ENCODE results near the gene SNX1. TPM values are rescaled to one million over a fixed set of nuclear protein-coding genes. Genes with fewer than 3 reads are reported as not detected.
A peak's percentile ranks its signal among the peaks of the same experiment; 100 is the strongest.

SNX1 gene
- polyA plus RNA-seq, 3 donors from 2014 or later: 59.4 to 83.6 (median 82.2) TPM

- H3K4me1 Mint-ChIP-seq: peaks cover 23 to 28% of the 10 kb centered on the region in 2 donors
- DNase-seq: no peak
- peak overlapping the region in 1 of 6 donors; percentile 12 for H3K27ac Mint-ChIP-seq
- peak overlapping the region; percentile 4 to 41 (median 29) for H3K4me3 Mint-ChIP-seq
- peaks cover 10 to 13% (median 11%) of the 10 kb centered on the region in 3 donors for H3K27me3 Mint-ChIP-seq (ENCODE audit: low read depth in 3 of 3)
- H3K9me3 Mint-ChIP-seq: no peaks in the 10 kb centered on the region
- peaks cover 0 to 3% (median 3%) of the 10 kb centered on the region in 3 donors for H3K36me3 Mint-ChIP-seq
Observed at GRCh38 chr15:64149893-64150578, 54.3 kb downstream of the SNX1 start.

GRCh38 chr15:64151727-64152506 is 56.1 kb downstream of the SNX1 start, which contains the start of gene SNX22:
TSS of gene SNX22 (plus strand) at chr15:64151731. CDS start at chr15:64151776, 45 bp downstream.
- DNase-seq: no peak
- H3K4me1 Mint-ChIP-seq: peaks cover 23 to 28% of the 10 kb centered on the region in 2 donors
- peaks cover 0 to 11% (median 3%) of the 10 kb centered on the region in 3 donors for H3K36me3 Mint-ChIP-seq
- H3K27me3 Mint-ChIP-seq (ENCODE audit: low read depth in 3 of 3): peaks cover 10 to 13% (median 11%) of the 10 kb centered on the region in 3 donors
- H3K4me3 Mint-ChIP-seq: peak within 1 kb of the TSS; percentile 69 to 78 (median 73)
- no peaks in the 10 kb centered on the region for H3K9me3 Mint-ChIP-seq
- no peak within 1 kb of the TSS for H3K27ac Mint-ChIP-seq

GRCh38 chr15:64152507-64153387 is 57.0 kb downstream of the SNX1 start:
- peaks cover 24 to 32% of the 10 kb centered on the region in 2 donors for H3K4me1 Mint-ChIP-seq
- H3K27me3 Mint-ChIP-seq (ENCODE audit: low read depth in 3 of 3): peaks cover 10 to 14% (median 11%) of the 10 kb centered on the region in 3 donors
- H3K9me3 Mint-ChIP-seq: no peaks in the 10 kb centered on the region
- no peak for DNase-seq
- H3K36me3 Mint-ChIP-seq: peaks cover 0 to 14% (median 3%) of the 10 kb centered on the region in 3 donors
- H3K27ac Mint-ChIP-seq: no peak overlapping the region
- peak overlapping the region; percentile 15 to 64 (median 56) for H3K4me3 Mint-ChIP-seq

- peaks cover 29 to 41% of the 10 kb centered on the region in 2 donors for H3K4me1 Mint-ChIP-seq
Observed at GRCh38 chr15:64153480-64154367, 57.9 kb downstream of the SNX1 start.

GRCh38 chr15:64155802-64156651 is 60.2 kb downstream of the SNX1 start:
- Mint-ChIP-seq H3K36me3 (peaks cover 11 to 36% (median 15%) of the 10 kb centered on the region in 3 donors), H3K4me3 (no peak overlapping the region), H3K27me3 (ENCODE audit: low read depth in 3 of 3) (peaks cover 4 to 10% (median 8%) of the 10 kb centered on the region in 3 donors), H3K4me1 (peaks cover 35 to 44% of the 10 kb centered on the region in 2 donors), H3K27ac (peak overlapping the region in 2 of 6 donors; percentile 23 to 46), H3K9me3 (no peaks in the 10 kb centered on the region)
- DNase-seq: no peak

More at GRCh38 chr15:64153480-64154367, 57.9 kb downstream of the SNX1 start:
- Mint-ChIP-seq H3K27ac (peak overlapping the region in 5 of 6 donors; percentile 47 to 78 (median 74)), H3K4me3 (peak overlapping the region; percentile 72 to 86 (median 78)), H3K27me3 (ENCODE audit: low read depth in 3 of 3) (peaks cover 10 to 14% (median 11%) of the 10 kb centered on the region in 3 donors), H3K36me3 (peaks cover 3 to 23% (median 5%) of the 10 kb centered on the region in 3 donors), H3K9me3 (no peaks in the 10 kb centered on the region)
- DNase-seq: peak; percentile 81 to 86 (median 84)

GRCh38 chr15:64156652-64157331 is 61.0 kb downstream of the SNX1 start:
- Mint-ChIP-seq H3K27ac (peak overlapping the region in 2 of 6 donors; percentile 51 to 55), H3K4me1 (peaks cover 35 to 45% of the 10 kb centered on the region in 2 donors), H3K36me3 (peaks cover 11 to 36% (median 15%) of the 10 kb centered on the region in 3 donors), H3K27me3 (ENCODE audit: low read depth in 3 of 3) (peaks cover 4 to 9% (median 7%) of the 10 kb centered on the region in 3 donors), H3K9me3 (no peaks in the 10 kb centered on the region), H3K4me3 (no peak overlapping the region)
- no peak for DNase-seq

- DNase-seq: no peak
Observed at GRCh38 chr15:64157599-64158125, 61.9 kb downstream of the SNX1 start.

GRCh38 chr15:64158363-64159134 is 62.8 kb downstream of the SNX1 start:
- H3K9me3 Mint-ChIP-seq: no peaks in the 10 kb centered on the region
- H3K4me1 Mint-ChIP-seq: peaks cover 33 to 43% of the 10 kb centered on the region in 2 donors
- DNase-seq: no peak
- peaks cover 11 to 41% (median 15%) of the 10 kb centered on the region in 3 donors for H3K36me3 Mint-ChIP-seq
- H3K4me3 Mint-ChIP-seq: peak overlapping the region in 2 of 5 donors; percentile 1 to 2
- peak overlapping the region in 5 of 6 donors; percentile 38 to 84 (median 72) for H3K27ac Mint-ChIP-seq
- peaks cover 4 to 6% (median 5%) of the 10 kb centered on the region in 3 donors for H3K27me3 Mint-ChIP-seq (ENCODE audit: low read depth in 3 of 3)

More at GRCh38 chr15:64157599-64158125, 61.9 kb downstream of the SNX1 start:
- Mint-ChIP-seq H3K9me3 (no peaks in the 10 kb centered on the region), H3K27me3 (ENCODE audit: low read depth in 3 of 3) (peaks cover 6 to 10% (median 8%) of the 10 kb centered on the region in 3 donors), H3K4me3 (no peak overlapping the region), H3K4me1 (peaks cover 39 to 48% of the 10 kb centered on the region in 2 donors), H3K27ac (peak overlapping the region in 4 of 6 donors; percentile 43 to 90 (median 76)), H3K36me3 (peaks cover 11 to 41% (median 15%) of the 10 kb centered on the region in 3 donors)

- DNase-seq: no peak
- H3K9me3 Mint-ChIP-seq: no peaks in the 10 kb centered on the region
- peak overlapping the region; percentile 89 to 95 (median 92) for H3K27ac Mint-ChIP-seq
- H3K4me1 Mint-ChIP-seq: peaks cover 45 to 55% of the 10 kb centered on the region in 2 donors
- H3K27me3 Mint-ChIP-seq (ENCODE audit: low read depth in 3 of 3): peaks cover 3 to 5% (median 3%) of the 10 kb centered on the region in 3 donors
- H3K36me3 Mint-ChIP-seq: peaks cover 11 to 30% (median 12%) of the 10 kb centered on the region in 3 donors
- peak overlapping the region; percentile 84 to 91 (median 86) for H3K4me3 Mint-ChIP-seq
Observed at GRCh38 chr15:64161688-64162477, 66.1 kb downstream of the SNX1 start.

- Mint-ChIP-seq H3K27me3 (ENCODE audit: low read depth in 3 of 3) (peaks cover 1 to 5% (median 3%) of the 10 kb centered on the region in 3 donors), H3K36me3 (peaks cover 11 to 29% (median 12%) of the 10 kb centered on the region in 3 donors), H3K4me1 (peaks cover 45 to 55% of the 10 kb centered on the region in 2 donors), H3K27ac (peak overlapping the region; percentile 89 to 95 (median 92)), H3K9me3 (no peaks in the 10 kb centered on the region), H3K4me3 (peak overlapping the region; percentile 84 to 91 (median 86))
- no peak for DNase-seq
Observed at GRCh38 chr15:64162478-64162868, 66.7 kb downstream of the SNX1 start.
